ENCODE measurements around the gene PPP3R1. TPM values are rescaled to one million over a fixed set of nuclear protein-coding genes. Genes with fewer than 3 reads are reported as not detected.

Gene PPP3R1
- polyA plus RNA-seq, 3 donors from 2014 or later: 7.1 to 7.4 (median 7.1) TPM

GRCh38 chr2:68216454-68217310, 35.6 kb downstream of the PPP3R1 start:
- Mint-ChIP-seq H3K9me3 (no peaks in the 10 kb centered on the region), H3K27me3 (ENCODE audit: low read depth in 3 of 3) (no peaks in the 10 kb centered on the region), H3K4me3 (no peak overlapping the region), H3K4me1 (peaks cover 83 to 95% of the 10 kb centered on the region in 2 donors), H3K27ac (peak overlapping the region in 2 of 6 donors; percentile 39 to 70), H3K36me3 (peaks cover 0 to 6% (median 0%) of the 10 kb centered on the region in 3 donors)
- no peak for DNase-seq

- H3K27ac Mint-ChIP-seq: peak overlapping the region in 5 of 6 donors; percentile 25 to 75 (median 61)
- DNase-seq: no peak
- H3K4me3 Mint-ChIP-seq: no peak overlapping the region
- no peaks in the 10 kb centered on the region for H3K9me3 Mint-ChIP-seq
- no peaks in the 10 kb centered on the region for H3K27me3 Mint-ChIP-seq (ENCODE audit: low read depth in 3 of 3)
- H3K4me1 Mint-ChIP-seq: peaks cover 72 to 88% of the 10 kb centered on the region in 2 donors
- H3K36me3 Mint-ChIP-seq: peaks cover 0 to 6% (median 4%) of the 10 kb centered on the region in 3 donors
Measured at GRCh38 chr2:68214381-68214780, 38.0 kb downstream of the PPP3R1 start.

DNA sequence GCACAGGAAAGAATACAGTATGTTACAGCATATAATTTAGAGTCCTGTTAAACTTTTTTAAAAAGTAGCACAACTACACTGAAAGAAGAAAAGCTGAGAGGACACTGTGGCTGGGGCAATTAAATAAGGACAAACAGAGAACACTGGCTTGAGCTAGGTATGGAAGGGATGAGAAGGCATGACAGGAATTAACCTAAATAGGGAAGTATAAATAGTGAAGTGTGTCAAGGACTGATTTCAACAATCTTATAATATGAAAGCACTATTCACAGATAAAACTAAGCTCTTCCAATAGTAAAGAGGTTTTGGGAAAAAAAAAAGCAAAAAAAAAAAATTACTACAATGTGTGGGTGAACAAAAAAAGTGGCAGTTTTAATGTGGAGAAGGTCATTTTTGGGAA, 45.5 kb downstream of the PPP3R1 start:
- Mint-ChIP-seq H3K27ac (peak overlapping the region; percentile 3 to 90 (median 50)), H3K27me3 (ENCODE audit: low read depth in 3 of 3) (peaks cover 0 to 2% (median 0%) of the 10 kb centered on the region in 3 donors), H3K4me3 (peak overlapping the region in 1 of 5 donors; percentile 55), H3K9me3 (no peaks in the 10 kb centered on the region), H3K36me3 (peaks cover 0 to 4% (median 0%) of the 10 kb centered on the region in 3 donors), H3K4me1 (peaks cover 63 to 82% of the 10 kb centered on the region in 2 donors)
- no peak for DNase-seq

- Mint-ChIP-seq H3K36me3 (no peaks in the 10 kb centered on the region), H3K27ac (peak overlapping the region; percentile 79 to 93 (median 86)), H3K27me3 (ENCODE audit: low read depth in 3 of 3) (peaks cover 0 to 2% (median 0%) of the 10 kb centered on the region in 3 donors), H3K4me3 (peak overlapping the region; percentile 63 to 78 (median 67)), H3K9me3 (no peaks in the 10 kb centered on the region), H3K4me1 (peaks cover 74 to 96% of the 10 kb centered on the region in 2 donors)
- peak in 2 of 3 donors; percentile 7 to 13 for DNase-seq
Measured at GRCh38 chr2:68203587-68203986, 48.7 kb downstream of the PPP3R1 start.

DNA sequence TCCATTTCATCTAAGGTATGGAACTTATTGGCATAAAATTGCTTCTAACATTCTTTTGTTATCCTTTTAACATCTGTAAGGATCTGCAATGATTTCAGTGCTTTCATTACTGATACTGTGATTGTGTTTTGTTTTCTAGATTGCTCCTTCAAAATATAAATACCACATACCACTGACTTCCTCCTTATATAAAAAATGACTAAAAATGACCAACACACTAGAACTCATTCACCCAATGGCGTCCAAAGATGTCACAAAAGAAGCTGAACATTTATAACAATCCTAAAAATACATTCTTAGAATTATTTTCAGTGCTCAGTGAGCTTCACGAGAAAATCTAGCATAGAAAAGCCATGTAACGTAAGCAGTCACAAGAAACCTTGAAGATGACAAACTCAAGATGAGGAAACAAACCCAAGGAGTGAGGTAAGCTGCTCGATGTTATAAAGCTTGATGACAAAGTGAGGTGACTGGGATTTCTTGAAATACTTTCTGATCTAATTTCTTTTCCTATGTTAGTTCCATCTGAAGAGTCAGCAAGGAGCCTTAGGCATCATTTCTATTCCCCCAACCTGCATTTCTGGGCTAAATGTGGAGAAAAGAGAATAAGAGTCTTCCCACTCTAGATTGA, 52.1 kb downstream of the PPP3R1 start:
- no peaks in the 10 kb centered on the region for H3K27me3 Mint-ChIP-seq (ENCODE audit: low read depth in 3 of 3)
- no peaks in the 10 kb centered on the region for H3K36me3 Mint-ChIP-seq
- H3K4me1 Mint-ChIP-seq: peaks cover 55 to 92% of the 10 kb centered on the region in 2 donors
- H3K27ac Mint-ChIP-seq: peak overlapping the region; percentile 14 to 80 (median 52)
- peak overlapping the region in 1 of 5 donors; percentile 20 for H3K4me3 Mint-ChIP-seq
- H3K9me3 Mint-ChIP-seq: no peaks in the 10 kb centered on the region
- no peak for DNase-seq

- H3K9me3 Mint-ChIP-seq: no peaks in the 10 kb centered on the region
- no peaks in the 10 kb centered on the region for H3K36me3 Mint-ChIP-seq
- H3K4me1 Mint-ChIP-seq: peaks cover 44 to 84% of the 10 kb centered on the region in 2 donors
- peak overlapping the region in 4 of 6 donors; percentile 40 to 88 (median 68) for H3K27ac Mint-ChIP-seq
- DNase-seq: peak in 2 of 3 donors; percentile 24 to 58
- H3K4me3 Mint-ChIP-seq: no peak overlapping the region
- no peaks in the 10 kb centered on the region for H3K27me3 Mint-ChIP-seq (ENCODE audit: low read depth in 3 of 3)
Measured at GRCh38 chr2:68196120-68196716, 56.1 kb downstream of the PPP3R1 start.

- no peak for DNase-seq
- Mint-ChIP-seq H3K4me3 (no peak overlapping the region), H3K4me1 (peaks cover 43 to 84% of the 10 kb centered on the region in 2 donors)
Measured at GRCh38 chr2:68195096-68195495, 57.2 kb downstream of the PPP3R1 start.

GRCh38 chr2:68193787-68194372, 58.5 kb downstream of the PPP3R1 start:
- peaks cover 42 to 81% of the 10 kb centered on the region in 2 donors for H3K4me1 Mint-ChIP-seq
- no peak for DNase-seq
- no peaks in the 10 kb centered on the region for H3K9me3 Mint-ChIP-seq
- no peaks in the 10 kb centered on the region for H3K27me3 Mint-ChIP-seq (ENCODE audit: low read depth in 3 of 3)
- peak overlapping the region in 2 of 6 donors; percentile 5 to 16 for H3K27ac Mint-ChIP-seq
- H3K36me3 Mint-ChIP-seq: no peaks in the 10 kb centered on the region
- H3K4me3 Mint-ChIP-seq: no peak overlapping the region

More at GRCh38 chr2:68195096-68195495, 57.2 kb downstream of the PPP3R1 start:
- Mint-ChIP-seq H3K27ac (peak overlapping the region in 5 of 6 donors; percentile 18 to 74 (median 30)), H3K9me3 (no peaks in the 10 kb centered on the region), H3K36me3 (no peaks in the 10 kb centered on the region), H3K27me3 (ENCODE audit: low read depth in 3 of 3) (no peaks in the 10 kb centered on the region)

DNA sequence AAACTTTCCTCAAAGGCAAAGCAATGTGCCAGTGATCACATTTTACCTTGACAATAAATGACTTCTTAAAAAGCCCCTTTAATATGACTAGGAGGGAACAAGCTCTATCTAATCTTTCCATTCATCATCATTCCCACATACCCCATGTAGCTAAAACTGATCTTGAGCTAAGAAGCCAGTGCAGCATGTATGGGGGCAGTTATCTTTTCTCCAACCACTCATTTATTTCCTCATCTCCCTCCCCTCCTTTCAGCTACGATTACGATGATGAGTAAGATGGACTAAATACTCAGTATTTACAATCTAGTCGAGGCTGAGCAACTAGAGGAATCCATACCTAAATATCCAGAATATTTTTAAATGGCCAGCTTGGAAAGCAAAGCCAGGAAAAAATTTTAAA, 59.2 kb downstream of the PPP3R1 start:
- Mint-ChIP-seq H3K4me3 (no peak overlapping the region), H3K27me3 (ENCODE audit: low read depth in 3 of 3) (no peaks in the 10 kb centered on the region), H3K4me1 (peaks cover 44 to 81% of the 10 kb centered on the region in 2 donors), H3K9me3 (no peaks in the 10 kb centered on the region), H3K36me3 (no peaks in the 10 kb centered on the region), H3K27ac (peak overlapping the region in 3 of 6 donors; percentile 62 to 73 (median 71))
- no peak for DNase-seq

DNA sequence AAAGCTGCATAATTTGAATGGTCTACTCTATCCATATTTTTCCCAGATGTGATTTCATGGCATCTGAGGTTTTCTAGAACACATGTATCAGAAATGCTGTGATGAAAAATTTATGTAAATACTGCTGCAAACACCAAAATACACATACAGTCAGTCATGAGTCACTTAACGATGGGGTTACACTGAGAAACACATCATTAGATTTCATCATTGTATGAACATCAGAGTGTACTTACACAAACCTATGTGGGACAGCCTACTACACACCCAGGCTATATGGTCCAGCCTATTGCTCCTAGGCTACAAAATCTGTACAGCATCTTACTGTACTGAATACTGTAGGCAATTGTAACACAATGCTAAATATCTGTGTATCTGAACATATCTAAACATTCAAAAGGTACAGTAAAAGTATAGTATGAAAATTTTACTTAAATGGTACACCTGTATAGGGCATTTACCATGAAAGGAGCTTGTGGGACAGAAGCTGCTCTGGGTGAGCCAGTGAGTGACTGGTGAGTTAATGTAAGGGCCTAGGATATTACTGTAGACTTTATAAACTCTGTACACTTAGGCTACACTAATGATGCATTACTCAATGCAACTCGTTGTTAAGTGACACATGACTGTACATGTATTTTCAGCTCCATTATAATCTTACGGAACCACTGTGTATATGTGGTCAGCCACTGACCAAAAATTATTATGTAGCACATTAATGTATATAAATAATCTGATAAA, 61.2 kb downstream of the PPP3R1 start:
- DNase-seq: no peak
- Mint-ChIP-seq H3K9me3 (no peaks in the 10 kb centered on the region), H3K4me1 (peaks cover 52 to 87% of the 10 kb centered on the region in 2 donors)

GRCh38 chr2:68189991-68190784, 62.1 kb downstream of the PPP3R1 start:
- Mint-ChIP-seq H3K27ac (peak overlapping the region in 4 of 6 donors; percentile 28 to 72 (median 64)), H3K27me3 (ENCODE audit: low read depth in 3 of 3) (peaks cover 0 to 1% (median 0%) of the 10 kb centered on the region in 3 donors), H3K9me3 (no peaks in the 10 kb centered on the region), H3K36me3 (peaks cover 0 to 6% (median 5%) of the 10 kb centered on the region in 3 donors), H3K4me3 (peak overlapping the region in 1 of 5 donors; percentile 43), H3K4me1 (peaks cover 52 to 87% of the 10 kb centered on the region in 2 donors)
- DNase-seq: no peak

More for the DNA sequence above, 61.2 kb downstream of the PPP3R1 start:
- peaks cover 0 to 1% (median 0%) of the 10 kb centered on the region in 3 donors for H3K27me3 Mint-ChIP-seq (ENCODE audit: low read depth in 3 of 3)
- H3K4me3 Mint-ChIP-seq: no peak overlapping the region
- peaks cover 0 to 3% (median 0%) of the 10 kb centered on the region in 3 donors for H3K36me3 Mint-ChIP-seq
- peak overlapping the region in 5 of 6 donors; percentile 11 to 72 (median 53) for H3K27ac Mint-ChIP-seq

- Mint-ChIP-seq H3K9me3 (no peaks in the 10 kb centered on the region), H3K36me3 (peaks cover 0 to 11% (median 5%) of the 10 kb centered on the region in 3 donors), H3K27ac (peak overlapping the region in 5 of 6 donors; percentile 15 to 77 (median 34)), H3K27me3 (ENCODE audit: low read depth in 3 of 3) (peaks cover 0 to 1% (median 0%) of the 10 kb centered on the region in 3 donors), H3K4me1 (peaks cover 52 to 87% of the 10 kb centered on the region in 2 donors), H3K4me3 (peak overlapping the region in 4 of 5 donors; percentile 28 to 75 (median 64))
- DNase-seq: no peak
Measured at GRCh38 chr2:68188831-68189230, 63.5 kb downstream of the PPP3R1 start.
